GM19099 (cell line): ENCODE measurements around the gene NME4.

Experiments
- POLR2A ChIP-seq: IDR thresholded peaks from 3 replicates; pipeline ENCODE4 v1.6.1; 2011; ENCODE audit warnings: low read depth; ENCODE audit not compliant: insufficient read length; ENCODE audit errors: extremely low read depth

NME4 gene

GRCh38 chr16:401468-402348, 4.7 kb downstream of the NME4 start, which contains the start of gene DECR2:
DECR2 (plus strand) TSS chr16:401885; CDS start chr16:401964, 79 bp downstream.
- peak; percentile 85 for TF ChIP-seq POLR2A

DNA sequence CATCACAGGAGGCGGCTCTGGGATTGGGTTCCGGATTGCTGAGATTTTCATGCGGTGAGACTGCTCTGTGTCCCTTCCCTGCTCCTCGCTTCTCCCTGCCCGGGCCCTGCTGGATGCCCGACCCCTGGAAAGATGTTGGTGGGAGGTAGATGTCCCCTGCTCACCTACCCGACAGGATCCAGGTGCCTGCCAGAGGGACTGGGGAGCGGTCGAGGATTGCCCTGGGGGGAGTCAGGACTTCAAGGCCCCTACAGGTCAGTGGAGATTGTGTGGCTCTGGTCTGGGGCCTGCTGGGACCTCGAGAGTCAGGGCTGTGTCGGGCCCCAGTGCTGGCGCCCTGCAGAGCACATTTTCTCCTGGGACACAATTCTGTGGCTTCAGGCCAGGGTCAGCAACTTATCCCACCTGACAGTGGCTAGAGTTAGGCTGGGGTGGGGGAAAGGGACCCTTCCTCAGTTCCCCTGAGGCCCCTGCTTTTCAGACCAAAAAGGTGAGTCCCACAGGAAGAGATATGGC, 8.0 kb downstream of the NME4 start:
- no peak for TF ChIP-seq POLR2A

- TF ChIP-seq POLR2A = no peak
These were observed 8.8 kb downstream of the NME4 start for GRCh38 chr16:405548-406506.

GRCh38 chr16:407253-407652, 10.3 kb downstream of the NME4 start:
- no peak for TF ChIP-seq POLR2A

DNA sequence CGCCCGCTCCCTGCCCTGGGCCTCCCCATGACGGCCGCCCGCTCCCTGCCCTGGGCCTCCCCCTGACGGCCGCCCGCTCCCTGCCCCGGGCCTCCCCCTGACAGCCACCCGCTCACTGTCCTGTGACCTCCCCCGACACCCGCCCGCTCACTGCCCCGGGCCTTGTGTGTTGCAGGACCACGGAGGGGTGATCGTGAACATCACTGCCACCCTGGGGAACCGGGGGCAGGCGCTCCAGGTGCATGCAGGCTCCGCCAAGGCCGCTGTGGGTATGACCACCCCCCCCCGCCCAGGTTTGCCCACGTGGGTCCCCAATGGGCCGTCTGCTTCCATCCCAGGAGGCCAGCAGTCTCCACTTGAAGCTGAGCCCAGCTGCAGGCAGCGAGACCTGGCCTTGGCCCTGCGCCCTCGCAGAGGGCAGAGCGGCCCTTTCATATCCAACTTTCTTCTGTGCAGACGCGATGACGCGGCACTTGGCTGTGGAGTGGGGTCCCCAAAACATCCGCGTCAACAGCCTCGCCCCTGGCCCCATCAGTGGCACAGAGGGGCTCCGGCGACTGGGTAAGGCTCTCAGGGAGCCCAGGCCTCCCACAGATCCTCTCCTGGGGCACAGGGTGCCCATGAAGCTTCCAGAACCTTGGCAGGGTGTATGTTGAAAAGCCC, 13.6 kb downstream of the NME4 start:
- TF ChIP-seq POLR2A = no peak

DNA sequence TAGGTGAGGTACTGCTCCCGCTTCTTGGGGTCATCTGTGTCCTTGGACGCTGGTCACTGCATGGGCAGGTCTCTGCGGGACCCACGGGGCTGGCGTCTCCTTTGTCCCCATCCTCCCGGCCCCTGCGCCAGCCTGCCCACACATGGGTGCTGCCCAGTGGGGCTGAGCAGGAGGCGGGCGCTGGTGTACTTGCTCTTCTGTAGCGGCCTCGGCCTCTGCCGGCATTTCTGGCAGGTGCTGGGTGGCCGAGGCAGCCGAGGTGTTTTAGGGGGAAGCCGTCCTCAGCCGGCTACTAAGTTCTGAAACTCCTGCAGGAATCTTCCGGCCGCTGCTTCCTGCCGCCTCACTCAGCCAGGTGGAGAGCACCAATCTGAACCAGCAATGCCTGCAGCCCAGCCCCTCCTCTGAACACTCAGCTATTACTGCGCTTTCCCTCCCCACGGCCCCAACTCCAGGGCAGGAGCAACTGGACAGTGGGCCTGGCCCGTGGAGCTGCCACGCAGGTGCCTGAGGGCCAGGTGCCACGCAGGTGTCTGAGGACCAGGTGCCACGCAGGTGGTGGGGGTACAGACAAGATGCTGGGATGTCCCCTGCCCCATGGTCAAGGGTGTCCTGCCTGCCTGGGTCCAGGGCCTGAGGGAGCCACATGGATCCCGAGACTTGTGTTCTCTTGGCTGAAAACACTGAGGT, 14.7 kb downstream of the NME4 start:
- TF ChIP-seq POLR2A = no peak

GRCh38 chr16:414395-415169, 17.6 kb downstream of the NME4 start:
- TF ChIP-seq POLR2A = no peak

GRCh38 chr16:424033-424622, 27.1 kb downstream of the NME4 start:
- no peak for TF ChIP-seq POLR2A

DNA sequence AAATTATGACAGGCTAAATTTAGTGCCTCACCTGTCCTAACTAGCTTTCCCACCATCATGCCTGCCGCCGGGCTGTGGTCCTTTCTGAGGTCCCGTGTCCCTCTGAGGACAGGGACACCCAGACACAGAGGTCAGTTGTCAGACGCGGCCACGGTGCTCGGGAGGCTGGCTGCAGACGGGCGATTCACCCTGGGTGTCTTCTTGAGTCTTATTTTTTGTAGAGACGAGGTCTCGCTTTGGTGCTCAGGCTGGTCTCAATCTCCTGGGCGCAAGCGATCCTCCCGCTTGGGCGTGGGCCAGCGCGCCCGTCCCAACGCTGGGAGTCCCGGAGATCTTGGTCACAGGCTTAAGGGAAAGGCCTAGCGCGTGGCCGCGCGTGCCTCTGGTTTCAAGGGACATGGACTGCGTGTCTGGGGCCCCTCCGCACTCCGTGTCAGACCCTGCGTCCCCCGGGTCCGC, 27.7 kb downstream of the NME4 start:
- TF ChIP-seq POLR2A = no peak

GRCh38 chr16:425082-425718, 28.2 kb downstream of the NME4 start, which contains the start of gene RAB11FIP3:
RAB11FIP3 (plus strand) TSS chr16:425649; CDS start chr16:426007, 358 bp downstream.
- TF ChIP-seq POLR2A = peak; percentile 82

GRCh38 chr16:425740-426114, 28.7 kb downstream of the NME4 start:
- TF ChIP-seq POLR2A = no peak

- no peak for TF ChIP-seq POLR2A
These were observed 29.3 kb downstream of the NME4 start for GRCh38 chr16:426115-426905.
